Thyroid gland (tissue), 4 donors: ENCODE data around the gene ATP6AP1.

Experiments
- CTCF ChIP-seq, 6 experiments: fragments of 200-600 bp in 3 of 6; fragments of 450-650 bp in 3 of 6; sonication (generic) in 3 of 6; IDR thresholded peaks; one replicate each; pipeline ENCODE4 v1.5.1; 2016 to 2019; ENCODE audit warnings: antibody characterized with exemption in 6 of 6, mild to moderate bottlenecking in 2 of 6, inconsistent platforms in 1 of 6, moderate library complexity in 1 of 6
- POLR2A ChIP-seq, 2 donors: fragments of 450-650 bp; IDR thresholded peaks; one replicate each; pipeline ENCODE4 v1.6.1; 2017; ENCODE audit warnings: antibody characterized with exemption in 2 of 2, mild to moderate bottlenecking in 2 of 2, moderate library complexity in 1 of 2

GRCh38 chrX:154401045-154401799 lies 27.3 kb upstream of the ATP6AP1 start:
- no peak for TF ChIP-seq CTCF (IDR thresholded peaks at IDR 0.05)
- TF ChIP-seq POLR2A (IDR thresholded peaks at IDR 0.05): no peak
